Activated CD4-positive, alpha-beta T cell treated with anti-CD3 and anti-CD28 coated beads, Interleukin-2, amount 50 U/mL, for 16 hours (primary cell): ENCODE measurements around the gene SIDT1.

Source experiments
- DNase-seq: peaks from one replicate; pipeline ENCODE4 v3.0.0-alpha.2; 2020

The SIDT1 gene

DNA sequence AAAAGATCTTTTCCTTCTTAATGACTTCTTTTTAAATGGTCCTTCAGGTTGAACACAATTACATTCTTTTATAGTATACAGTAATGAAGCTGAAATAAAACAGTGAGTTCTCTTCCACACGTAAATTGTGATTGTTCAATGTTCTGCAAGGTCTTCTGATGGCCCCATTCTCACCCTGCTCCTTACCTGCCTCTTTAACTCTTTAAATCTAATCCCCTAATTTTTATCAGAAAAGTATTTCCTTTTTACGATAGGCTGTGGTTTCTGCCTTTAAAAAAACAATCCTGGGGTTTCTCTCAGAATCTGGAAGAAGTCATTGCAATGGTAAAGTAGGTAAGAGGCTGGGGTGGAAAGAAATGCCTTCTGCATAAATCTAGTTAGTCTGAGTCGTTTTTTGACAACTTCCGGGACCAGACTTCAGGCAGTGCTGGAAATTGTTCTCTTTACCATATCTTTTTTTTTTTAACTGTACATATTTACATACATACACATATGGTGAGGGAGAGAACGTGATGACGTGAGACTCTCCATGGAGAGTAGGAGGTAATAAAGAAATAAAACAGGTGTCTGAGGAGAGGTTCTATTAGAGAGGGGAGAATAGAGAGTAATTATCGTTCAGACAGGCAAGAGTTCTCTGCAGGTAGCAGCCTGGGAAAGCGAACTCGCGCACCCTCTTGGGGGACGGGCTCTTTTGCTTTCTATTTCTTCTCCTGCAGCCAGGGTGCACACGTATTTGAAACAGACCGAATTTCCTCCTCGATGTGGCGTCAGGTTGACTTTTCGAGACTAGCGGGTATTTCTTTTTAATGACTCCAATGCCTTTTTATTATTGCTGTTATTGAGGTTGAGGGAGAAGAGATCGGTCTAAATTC is at the start of gene SIDT1:
SIDT1 (plus strand) TSS at position 730 of the 872 bp plus-strand sequence. CDS start 467 bp downstream, outside the sequence.
- peak; percentile 83 for DNase-seq

DNA sequence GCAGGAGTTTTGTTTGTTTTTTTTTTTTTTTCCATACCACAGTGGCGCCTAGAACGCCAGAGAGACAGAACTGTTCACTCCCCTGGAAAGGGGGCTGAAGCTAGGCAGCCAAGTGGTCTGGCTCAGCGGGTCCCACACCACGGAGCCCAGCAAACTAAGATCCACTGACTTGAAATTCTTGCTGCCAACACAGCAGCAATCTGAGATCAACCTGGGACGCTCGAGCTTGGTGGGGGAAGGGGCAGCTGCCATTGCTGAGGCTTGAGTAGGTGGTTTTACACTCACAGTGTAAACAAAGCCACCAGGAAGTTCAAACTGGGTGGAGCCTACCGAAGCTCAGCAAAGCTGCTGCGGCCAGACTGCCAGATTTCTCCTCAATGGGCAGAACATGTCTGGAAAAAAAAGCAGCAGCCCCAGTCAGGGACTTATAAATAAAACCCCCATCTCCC is 47.2 kb upstream of the SIDT1 start:
- DNase-seq = no peak

DNA sequence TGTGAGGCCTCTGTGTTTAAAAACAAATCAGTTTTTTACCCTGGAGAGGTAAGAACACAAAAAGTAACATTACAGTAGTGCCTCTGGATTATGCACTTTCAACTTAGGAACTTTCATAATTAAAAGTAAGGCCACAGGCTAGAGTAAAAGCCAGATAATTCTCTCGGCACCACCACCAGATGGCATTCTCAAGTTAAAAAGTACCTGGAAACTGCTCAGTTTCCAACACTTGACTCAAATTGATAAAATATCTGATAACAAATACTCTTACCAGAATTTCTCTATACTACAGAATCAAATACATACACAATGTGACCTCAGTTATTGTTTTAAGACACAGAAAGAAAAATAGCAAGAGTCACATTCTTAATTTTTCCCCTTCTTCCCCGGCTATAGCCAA is 37.3 kb upstream of the SIDT1 start:
- peak; percentile 35 for DNase-seq

DNA sequence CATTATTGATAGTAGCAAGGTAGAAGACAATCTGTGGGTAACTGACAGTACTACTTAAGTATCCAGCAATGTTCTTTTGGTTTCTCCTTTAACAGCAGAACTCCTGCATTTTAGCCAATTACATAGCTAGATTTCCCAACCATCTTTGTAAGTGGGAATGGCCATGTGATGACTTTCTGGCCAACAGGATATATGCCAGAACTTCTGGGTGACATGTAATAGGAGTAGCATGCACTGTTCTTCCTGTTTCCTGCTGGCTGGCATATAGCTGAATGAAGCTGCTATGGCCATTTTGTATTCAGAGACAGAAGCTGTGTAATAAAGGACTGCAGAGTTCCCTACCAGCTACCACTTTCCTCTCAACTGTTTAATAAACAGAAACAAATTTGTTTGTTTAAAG is 35.4 kb upstream of the SIDT1 start:
- no peak for DNase-seq

DNA sequence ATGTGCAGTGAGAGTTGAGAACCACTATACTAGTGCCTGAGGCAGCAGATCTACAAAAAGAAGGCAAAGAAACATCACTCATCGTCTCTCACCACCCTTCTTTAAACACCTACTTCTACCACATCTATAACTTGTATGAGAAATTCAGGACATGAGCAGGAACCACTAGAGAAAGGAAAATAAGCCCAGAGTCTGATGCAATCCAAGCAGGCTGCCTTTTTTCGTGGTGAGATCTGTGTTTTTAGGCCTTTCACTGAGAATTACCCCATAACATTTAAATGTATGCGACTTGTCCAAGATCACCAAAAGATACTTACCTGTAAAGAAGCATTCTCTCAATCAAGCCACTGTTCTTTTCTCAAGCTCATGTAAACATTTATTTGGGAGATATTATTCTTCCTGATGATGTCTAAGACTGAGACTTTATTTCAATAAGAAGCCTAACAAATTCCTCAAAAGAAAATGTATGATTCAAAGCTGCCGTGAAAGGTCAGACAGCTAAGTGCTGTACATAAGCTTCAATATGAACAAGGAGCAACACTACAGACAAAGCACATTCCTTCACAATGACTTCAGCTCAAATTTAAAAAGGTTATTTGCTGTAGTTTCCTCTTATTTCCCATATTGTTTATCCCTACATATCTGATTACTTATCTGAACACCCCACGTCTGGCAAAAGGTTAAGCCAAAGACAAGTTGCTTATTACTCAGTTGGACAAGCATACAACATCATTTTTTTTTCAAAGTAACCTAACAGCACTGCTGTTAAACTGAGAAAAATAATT is 33.9 kb upstream of the SIDT1 start:
- DNase-seq = no peak

DNA sequence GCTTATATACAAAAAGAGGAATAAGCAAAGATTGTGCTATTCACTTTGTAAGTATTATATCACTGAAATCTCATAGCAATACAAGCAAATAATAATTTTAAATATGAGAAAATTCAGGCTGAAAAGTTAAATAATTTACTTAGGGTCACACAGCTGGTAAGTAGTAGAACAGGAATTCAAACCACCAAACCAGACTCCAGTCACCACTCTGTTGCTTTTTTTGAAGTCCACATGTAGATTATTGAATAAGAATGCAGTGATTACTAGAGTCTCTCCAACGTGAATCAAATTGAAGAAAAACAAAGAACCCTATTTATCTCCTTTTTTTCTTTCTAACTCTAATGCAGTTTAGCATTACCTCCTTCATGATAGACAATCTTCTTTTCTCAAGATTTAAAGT is 33.3 kb upstream of the SIDT1 start:
- DNase-seq = no peak

DNA sequence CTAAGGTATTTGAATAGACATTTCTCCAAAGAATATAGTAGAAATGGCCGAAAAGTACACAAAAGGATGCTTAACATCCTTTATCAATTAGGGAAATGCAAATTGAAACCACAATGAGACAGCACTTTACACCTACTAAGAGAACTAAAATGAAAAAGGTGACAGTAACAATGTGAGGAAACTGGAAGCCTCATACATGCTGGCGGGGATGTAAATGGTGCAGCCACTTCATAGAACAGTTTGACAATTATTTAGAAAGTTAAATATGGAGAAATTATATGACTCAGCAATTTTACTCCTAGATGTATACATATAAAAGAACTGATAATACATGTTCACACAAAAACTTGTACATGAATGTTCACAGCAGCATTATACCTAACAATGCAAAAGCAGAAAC is 30.8 kb upstream of the SIDT1 start:
- DNase-seq = peak; percentile 18

DNA sequence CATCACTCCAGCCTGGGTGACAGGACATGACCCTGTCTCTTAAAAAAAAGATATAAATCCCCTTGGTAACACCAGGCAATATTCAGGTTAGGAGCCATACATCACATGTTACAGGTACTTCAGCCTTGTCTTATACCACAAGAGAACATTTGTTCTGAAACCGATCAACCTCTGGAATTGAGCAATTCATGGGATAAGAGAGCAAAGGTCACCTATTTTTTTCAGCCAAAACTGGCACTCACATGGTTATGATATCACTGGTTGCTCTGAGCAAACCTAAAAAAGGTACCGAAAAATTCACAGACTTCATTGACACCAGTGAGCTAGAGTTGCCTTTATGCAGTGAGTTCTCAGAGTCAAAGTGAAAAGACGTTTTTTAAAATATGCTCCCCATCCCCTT is 26.5 kb upstream of the SIDT1 start:
- DNase-seq = no peak

DNA sequence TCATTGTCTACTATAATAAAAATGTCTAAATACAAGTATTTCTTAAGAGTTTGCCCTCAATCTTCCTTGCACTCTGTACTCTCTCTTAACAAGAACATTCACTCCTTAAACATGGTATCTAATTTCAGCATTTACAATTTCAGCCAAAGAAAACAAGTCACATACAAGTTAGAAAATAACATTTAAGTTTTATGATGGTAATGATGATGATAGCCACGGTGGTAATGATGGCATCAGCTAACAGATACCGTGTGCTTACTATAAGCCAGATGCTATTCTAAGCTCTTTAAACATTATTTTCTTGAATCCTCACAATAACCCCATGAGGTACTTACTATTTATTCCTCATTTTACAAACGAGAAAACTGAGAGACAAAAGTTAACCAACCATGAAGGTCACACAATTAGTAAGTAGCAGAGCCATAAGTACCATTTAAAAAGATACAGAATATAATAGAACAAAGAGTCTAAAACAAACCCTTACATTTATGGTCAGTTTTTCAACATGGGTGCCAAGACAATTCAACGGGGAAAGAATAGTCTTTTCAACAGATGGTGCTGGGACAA is 24.8 kb upstream of the SIDT1 start:
- DNase-seq = no peak

DNA sequence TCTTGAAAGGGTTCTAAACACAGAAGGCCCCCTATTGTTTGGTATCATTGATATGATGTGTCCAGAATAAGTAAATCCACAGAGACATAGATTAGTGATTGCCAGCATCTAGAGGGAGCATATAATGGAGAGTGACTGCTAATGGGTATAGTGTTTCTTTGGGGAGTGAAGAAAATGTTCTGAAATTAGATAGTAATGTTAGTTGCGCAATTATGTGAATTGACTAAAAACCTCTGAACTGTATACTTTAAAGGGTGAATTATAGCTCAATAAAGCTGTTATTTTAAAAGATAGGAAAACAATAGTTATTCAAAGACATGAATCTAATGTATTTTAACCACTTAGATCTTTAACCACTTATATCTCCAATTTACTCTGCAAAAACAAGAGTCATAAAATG is 23.4 kb upstream of the SIDT1 start:
- DNase-seq = no peak

DNA sequence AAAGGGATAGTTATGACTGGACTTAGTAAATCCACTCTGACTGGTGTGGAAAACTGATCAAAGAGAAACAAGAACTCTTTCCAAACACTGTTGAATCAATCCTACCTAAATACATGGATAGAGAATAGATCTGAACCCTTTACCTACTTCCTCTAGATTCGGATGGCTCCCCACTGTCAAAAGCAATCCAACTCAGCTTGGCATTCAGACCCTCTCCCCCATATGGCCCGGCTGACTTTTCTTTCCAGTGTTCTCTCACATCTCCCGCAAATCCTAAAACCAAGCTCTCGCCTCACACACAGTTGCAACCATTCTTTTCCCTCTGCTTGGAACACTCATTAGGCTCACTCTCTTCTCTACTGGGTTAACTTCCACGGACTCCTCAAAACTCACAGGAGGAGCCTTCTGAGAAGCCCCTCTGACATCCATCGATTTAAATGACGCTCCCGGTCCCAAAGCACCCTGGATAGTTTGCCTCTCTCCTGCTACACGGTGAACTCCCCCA is 18.0 kb upstream of the SIDT1 start:
- DNase-seq = peak; percentile 27

DNA sequence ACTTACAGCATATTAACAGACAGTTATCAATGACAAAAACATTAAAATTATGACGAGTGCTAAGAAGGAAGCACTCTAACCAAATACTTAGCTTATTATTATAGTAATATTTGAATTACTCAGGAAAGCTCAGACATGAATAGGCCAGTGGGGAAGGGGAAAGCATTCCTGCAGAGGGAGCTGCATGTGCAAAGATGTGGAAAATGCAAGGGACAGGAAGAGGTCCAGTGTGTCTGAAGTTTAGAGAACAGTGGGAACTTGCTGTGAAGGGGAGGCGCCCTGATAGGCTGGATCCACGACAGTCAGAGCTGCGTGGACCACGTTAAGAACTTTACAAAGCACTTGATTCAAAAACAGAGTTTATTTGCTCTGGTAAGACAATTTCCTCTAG is 16.2 kb upstream of the SIDT1 start:
- no peak for DNase-seq

DNA sequence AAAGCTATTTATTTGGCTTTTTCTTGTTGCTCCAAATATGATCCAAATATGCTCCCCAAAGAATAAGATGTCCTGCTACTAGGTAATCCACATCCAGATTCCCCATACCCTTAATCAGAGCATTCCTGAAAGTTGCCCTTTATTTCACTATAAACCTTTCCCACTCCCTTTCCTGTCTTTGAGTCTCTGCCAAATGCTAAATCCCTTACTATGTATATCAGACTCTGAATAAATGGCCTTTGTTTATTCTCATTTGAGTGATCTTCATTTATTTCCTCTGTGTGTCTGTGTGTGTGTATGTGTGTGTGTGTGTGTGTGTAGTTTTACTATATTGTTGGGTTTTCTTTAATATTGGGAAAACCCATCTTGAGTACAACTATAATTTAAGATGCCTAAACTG is 10.4 kb upstream of the SIDT1 start:
- DNase-seq = no peak

DNA sequence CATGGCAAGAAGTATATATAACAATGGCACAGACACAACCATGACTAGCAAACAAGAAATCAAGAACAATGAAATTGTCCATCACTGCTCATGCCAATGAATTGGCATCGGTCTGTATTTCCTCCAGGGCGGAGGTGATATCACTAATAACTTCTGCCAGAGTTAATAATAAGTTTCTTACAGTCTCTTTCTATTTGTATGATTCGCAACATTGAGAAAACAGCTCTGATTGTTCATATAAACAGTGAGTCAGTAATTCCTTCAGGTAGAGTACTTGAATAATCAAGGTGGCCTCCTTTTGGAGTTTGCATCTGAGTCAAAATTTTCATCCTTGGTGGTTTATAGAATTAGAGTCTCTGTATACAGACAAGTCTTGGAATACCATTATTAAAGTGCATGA is 9.1 kb upstream of the SIDT1 start:
- DNase-seq = no peak

DNA sequence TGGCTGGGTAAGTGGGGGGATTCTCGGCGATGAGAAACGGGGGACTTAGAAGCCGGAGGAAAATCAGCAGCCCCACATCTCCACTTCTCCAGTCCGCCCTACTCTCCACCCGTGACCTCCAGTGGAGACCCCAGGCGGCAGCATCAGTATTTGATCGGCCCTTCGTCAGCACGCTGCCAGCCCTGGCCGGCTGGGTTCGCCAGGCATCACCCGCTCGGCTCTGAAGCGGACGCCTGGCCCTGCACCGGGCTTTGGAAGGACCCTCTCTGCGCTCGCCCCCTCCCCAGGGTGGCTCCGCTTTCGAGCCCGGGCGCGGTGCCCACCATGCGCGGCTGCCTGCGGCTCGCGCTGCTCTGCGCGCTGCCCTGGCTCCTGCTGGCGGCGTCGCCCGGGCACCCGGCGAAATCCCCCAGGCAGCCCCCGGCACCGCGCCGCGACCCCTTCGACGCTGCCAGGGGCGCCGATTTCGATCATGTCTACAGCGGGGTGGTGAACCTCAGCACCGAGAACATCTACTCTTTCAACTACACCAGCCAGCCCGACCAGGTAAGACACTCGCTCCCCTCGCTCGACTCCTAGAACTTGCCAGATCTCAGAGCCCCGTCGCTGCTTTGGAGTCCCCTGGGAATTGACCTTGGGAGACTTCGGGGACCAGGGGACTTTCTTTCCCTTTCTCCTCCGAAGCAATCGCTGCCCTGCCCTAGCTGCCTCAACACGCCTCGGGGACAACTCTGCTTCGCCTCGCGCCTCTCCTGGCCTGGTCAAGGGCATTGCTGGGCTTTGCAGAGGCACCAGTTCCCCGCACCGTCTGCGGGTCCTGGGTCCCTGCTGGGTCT is 561 bp downstream of the SIDT1 start:
- DNase-seq = peak; percentile 49

DNA sequence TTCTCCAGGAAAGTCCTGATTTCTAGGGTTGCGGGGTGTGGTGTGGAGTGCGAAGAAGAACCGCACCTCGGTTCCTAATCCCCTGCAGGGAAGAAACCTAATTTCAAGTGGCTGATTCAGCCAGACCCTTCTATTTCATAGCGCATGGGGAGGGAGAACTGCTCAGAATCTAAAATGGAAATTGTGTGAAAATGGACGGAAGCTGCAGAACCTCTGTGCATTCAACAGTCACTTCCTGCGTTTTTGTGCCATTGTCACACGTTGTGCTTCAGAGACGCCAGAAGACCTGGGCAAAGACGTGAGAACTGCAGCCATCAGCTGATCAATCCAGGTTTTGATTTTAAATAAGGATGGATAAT is 1.2 kb downstream of the SIDT1 start:
- peak; percentile 61 for DNase-seq

DNA sequence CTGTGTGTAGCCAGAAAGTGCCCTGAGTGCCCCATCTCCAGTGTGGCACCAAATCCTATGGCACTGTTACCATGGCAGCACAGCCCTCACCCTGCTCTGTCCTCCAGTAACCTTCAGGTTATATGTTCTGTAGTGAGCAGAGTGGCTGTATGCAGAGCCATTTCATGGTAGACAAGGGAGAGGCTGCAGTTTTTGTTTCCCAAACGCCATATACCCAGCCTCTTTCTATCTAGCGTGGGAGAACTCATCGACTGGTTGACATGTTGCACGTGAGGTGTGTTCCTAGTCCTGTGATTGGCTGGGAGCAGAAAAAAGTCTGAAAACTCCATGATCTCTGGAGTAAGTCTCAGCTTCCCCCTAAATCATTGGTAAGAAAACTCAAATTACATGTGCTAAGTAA is 2.0 kb downstream of the SIDT1 start:
- DNase-seq = peak; percentile 40

DNA sequence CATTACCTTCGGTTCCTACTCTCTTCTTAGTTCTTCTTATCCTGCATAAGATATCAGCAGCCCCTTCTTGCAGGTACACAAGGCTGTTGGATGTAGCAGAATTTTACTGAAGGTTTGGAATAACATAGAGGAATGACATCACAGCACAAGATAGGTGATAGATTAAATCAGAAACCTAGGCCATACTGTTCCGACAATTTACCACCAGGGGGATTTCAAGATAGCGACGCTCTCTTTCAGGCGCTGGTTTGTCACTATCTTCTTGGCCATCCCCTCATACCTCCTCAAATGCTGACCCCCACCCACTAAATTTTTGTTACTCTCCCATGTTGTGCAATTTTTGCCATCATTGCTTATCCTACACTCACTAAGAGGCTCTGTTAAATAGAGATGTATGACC is 3.5 kb downstream of the SIDT1 start:
- DNase-seq = no peak

DNA sequence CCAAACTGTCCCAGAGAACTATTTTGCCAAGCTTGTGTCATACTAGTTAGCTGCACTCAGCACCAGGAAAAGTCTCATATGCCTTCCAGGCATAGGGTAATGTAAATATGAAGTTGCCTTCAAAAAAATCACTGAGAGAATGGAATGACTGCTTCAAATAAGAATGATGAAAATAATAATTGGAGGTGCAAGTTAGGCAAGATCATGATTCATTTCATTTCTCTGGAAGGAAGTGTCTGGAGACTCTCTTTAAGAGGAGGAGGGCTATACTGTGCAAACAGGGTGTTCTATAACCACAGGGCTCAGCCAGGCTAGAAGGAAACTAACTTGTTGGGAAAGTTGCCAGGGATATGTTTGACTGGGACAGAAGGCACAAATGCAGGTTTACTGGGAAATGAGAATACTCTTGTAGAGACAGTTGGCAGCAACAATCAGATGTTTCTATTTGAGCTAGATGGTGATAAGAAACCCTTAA is 4.3 kb downstream of the SIDT1 start:
- DNase-seq = no peak

DNA sequence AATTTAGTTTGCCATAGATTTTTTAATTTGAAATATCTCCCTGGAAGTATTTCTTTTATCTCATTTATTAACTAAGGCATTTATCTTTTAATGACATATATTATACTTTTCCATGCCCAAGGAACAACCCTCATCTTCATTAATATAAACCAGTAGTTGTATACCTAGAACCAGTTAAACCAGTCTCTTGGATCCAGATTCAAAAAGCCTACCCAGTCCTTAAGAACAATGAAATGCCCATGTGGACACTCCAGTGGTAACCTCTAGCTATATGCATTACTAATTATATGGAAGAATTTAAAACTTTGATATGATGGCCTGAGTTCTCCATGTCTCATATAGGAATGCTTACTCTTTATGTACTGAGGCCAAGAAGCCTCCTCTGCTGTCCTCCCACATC is 4.8 kb downstream of the SIDT1 start:
- DNase-seq = no peak

DNA sequence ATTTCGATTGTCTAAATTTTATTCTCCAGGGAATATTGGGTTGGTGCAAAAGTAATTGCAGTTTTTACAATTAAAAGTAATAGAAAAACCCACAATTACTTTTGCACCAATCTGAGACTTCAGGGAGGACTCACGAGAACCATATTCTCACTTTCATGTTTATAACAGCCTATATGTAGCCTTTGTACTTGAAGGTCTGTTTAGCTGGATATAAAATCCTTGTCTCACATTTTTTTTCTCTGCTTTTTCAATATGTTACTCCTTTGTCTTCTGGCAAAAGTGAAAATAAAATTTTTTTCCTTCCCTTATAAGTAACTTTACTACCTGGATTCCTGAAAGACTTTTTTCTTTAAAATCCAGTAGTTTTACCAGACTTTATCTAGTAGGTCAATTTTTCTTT is 9.2 kb downstream of the SIDT1 start:
- DNase-seq = no peak

DNA sequence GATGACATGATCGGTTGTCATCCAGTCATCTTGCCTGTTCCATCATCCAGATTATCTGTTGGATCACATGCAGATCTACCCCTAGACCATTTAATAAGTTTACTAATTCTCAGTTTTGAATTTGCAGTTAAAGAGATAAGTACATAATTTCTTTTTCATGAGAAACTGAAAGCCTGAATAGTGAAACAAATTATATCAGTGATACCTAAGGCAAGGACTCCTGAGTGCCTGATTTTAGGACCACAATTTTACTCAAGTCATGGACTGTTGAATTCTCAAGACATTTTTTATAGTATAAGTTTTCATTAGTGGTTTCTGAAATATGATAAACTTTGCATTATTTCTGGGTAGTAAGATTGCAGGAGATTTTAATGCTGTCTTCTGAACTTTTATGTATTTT is 13.2 kb downstream of the SIDT1 start:
- DNase-seq = no peak
